GM12865 (cell line): ENCODE measurements around the gene ABCG8.

Experiments used
- DNase-seq: peaks from one replicate; pipeline ENCODE4 v3.0.0; 2010; ENCODE audit warnings: low read depth
- H3K4me3 ChIP-seq: 2 replicates; pipeline ENCODE4 v1.5.1; 2011; ENCODE audit warnings: mild to moderate bottlenecking, low read depth, low read length, control low read depth
- TF ChIP-seq, protein P1 (sequence below): IDR thresholded peaks from 2 replicates; pipeline ENCODE4 v1.5.1; 2011; ENCODE audit warnings: low read length, control low read depth, low read depth, inconsistent platforms; ENCODE audit not compliant: insufficient read depth; ENCODE audit errors: missing control alignments

ABCG8 gene

DNA sequence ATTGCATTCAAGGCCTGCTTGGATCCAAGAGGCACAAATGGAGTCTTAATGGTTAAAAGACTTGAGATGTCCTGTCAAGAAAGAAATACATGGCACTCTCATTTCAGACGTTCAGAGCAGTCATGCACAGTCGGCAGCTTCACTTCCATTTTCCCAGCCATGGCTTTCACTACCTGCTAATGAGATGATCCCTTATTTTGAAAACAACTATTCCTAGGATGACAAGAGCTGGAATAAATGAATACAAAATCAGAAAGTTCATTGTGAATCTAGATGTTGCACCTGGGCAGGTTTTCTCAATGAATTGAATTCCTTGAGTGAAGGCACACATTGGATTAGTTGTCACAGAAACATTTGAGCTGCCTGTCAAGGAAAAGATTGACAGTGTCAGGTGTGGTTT is 25.8 kb upstream of the ABCG8 start:
- H3K4me3 ChIP-seq = no peak overlapping the region
- TF ChIP-seq, protein P1, sequence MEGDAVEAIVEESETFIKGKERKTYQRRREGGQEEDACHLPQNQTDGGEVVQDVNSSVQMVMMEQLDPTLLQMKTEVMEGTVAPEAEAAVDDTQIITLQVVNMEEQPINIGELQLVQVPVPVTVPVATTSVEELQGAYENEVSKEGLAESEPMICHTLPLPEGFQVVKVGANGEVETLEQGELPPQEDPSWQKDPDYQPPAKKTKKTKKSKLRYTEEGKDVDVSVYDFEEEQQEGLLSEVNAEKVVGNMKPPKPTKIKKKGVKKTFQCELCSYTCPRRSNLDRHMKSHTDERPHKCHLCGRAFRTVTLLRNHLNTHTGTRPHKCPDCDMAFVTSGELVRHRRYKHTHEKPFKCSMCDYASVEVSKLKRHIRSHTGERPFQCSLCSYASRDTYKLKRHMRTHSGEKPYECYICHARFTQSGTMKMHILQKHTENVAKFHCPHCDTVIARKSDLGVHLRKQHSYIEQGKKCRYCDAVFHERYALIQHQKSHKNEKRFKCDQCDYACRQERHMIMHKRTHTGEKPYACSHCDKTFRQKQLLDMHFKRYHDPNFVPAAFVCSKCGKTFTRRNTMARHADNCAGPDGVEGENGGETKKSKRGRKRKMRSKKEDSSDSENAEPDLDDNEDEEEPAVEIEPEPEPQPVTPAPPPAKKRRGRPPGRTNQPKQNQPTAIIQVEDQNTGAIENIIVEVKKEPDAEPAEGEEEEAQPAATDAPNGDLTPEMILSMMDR = no peak
- no peak for DNase-seq

DNA sequence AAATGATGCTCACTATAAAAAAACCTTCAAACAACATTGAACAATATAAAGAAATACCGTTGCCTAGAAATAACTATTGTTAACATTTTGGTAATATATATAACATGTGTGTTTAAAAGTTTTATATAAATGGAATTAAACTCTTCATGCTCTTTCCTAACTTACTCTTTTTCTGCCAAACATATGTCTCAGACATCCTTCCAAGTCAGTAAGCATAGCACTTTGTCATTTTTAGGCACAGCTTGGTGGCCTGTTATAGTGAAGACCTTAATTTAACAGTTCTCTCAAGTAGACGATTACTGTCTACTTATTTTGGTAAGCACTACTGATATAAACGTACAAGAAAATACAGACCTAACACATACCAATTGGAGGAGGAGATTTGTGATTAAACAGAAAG is 24.1 kb upstream of the ABCG8 start:
- no peak overlapping the region for H3K4me3 ChIP-seq
- TF ChIP-seq, protein P1 = no peak
- no peak for DNase-seq

DNA sequence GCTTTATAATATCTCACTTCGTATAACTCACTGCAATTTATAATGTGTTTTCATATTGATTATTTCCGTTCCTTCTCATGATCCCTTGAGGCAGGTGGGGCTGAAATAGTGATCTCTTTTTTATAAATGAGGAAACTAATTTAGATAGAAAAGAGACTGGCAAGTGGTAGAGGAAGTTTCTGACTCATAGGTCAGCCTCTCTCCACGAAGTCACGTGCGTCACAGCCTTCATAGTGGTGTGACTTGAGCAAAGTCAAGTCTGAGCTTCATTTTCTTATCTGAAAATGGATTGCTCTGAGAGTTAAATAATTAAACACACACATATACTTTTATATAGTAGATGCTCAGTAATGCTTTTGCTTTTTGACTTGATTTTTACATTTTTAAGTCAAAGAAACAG is 20.0 kb upstream of the ABCG8 start:
- TF ChIP-seq, protein P1 = no peak
- no peak overlapping the region for H3K4me3 ChIP-seq
- peak; percentile 6 for DNase-seq

- H3K4me3 ChIP-seq = no peak overlapping the region
- no peak for DNase-seq
- TF ChIP-seq, protein P1 = no peak
These were observed 19.1 kb upstream of the ABCG8 start for GRCh38 chr2:43819491-43820163.

GRCh38 chr2:43822839-43823238 is 15.9 kb upstream of the ABCG8 start:
- no peak overlapping the region for H3K4me3 ChIP-seq
- DNase-seq = no peak
- TF ChIP-seq, protein P1 = no peak

GRCh38 chr2:43823751-43824150 is 15.0 kb upstream of the ABCG8 start:
- no peak overlapping the region for H3K4me3 ChIP-seq
- DNase-seq = no peak
- TF ChIP-seq, protein P1 = no peak

GRCh38 chr2:43824512-43824911 is 14.3 kb upstream of the ABCG8 start:
- TF ChIP-seq, protein P1 = no peak
- no peak for DNase-seq
- no peak overlapping the region for H3K4me3 ChIP-seq
